GM04504 (cell line): Measurements from ENCODE around the gene CFAP61.
"Not testable (repeated sequence)": the region's sequence is repeated elsewhere in the genome, so short reads cannot be mapped to it uniquely, and the experiment has no call there.

Experiments
- DNase-seq: peaks from one replicate; pipeline ENCODE4 v3.0.0-alpha.2; 2012; ENCODE audit warnings: low read depth

Gene CFAP61

GRCh38 chr20:20052074-20052970, at the start of gene CFAP61, which contains the start of gene CRNKL1:
Gene CFAP61 (plus strand): TSS chr20:20052532. CDS start chr20:20056654, 4,122 bp downstream.
Gene CRNKL1 (minus strand): TSS chr20:20052466. CDS start chr20:20052342, 124 bp downstream.
- DNase-seq: peak; percentile 87

GRCh38 chr20:20003031-20003954, 49.0 kb upstream of the CFAP61 start:
- DNase-seq: no peak

- DNase-seq: not testable (repeated sequence)
Observed at GRCh38 chr20:20003955-20004322, 48.4 kb upstream of the CFAP61 start.

- DNase-seq: no peak
Observed at GRCh38 chr20:20005342-20005741, 47.0 kb upstream of the CFAP61 start.

GRCh38 chr20:20009784-20010253, 42.5 kb upstream of the CFAP61 start:
- no peak for DNase-seq

GRCh38 chr20:20010639-20011500, 41.5 kb upstream of the CFAP61 start:
- DNase-seq: peak; percentile 62

- DNase-seq: no peak
Observed at GRCh38 chr20:20012541-20012940, 39.8 kb upstream of the CFAP61 start.

- no peak for DNase-seq
Observed at GRCh38 chr20:20014659-20015058, 37.7 kb upstream of the CFAP61 start.

GRCh38 chr20:20017001-20017843, 35.1 kb upstream of the CFAP61 start, which contains the start of gene NAA20:
Gene NAA20 (plus strand): TSS chr20:20017362. CDS start chr20:20017397, 35 bp downstream.
- peak; percentile 75 for DNase-seq

GRCh38 chr20:20017844-20018185, 34.5 kb upstream of the CFAP61 start:
- no peak for DNase-seq

GRCh38 chr20:20018366-20018765, 34.0 kb upstream of the CFAP61 start:
- no peak for DNase-seq

- DNase-seq: no peak
Observed at GRCh38 chr20:20019123-20019522, 33.2 kb upstream of the CFAP61 start.

- DNase-seq: no peak
Observed at GRCh38 chr20:20020908-20021307, 31.4 kb upstream of the CFAP61 start.

GRCh38 chr20:20021835-20022234, 30.5 kb upstream of the CFAP61 start:
- no peak for DNase-seq

- no peak for DNase-seq
Observed at GRCh38 chr20:20022498-20022897, 29.8 kb upstream of the CFAP61 start.

- no peak for DNase-seq
Observed at GRCh38 chr20:20023395-20023794, 28.9 kb upstream of the CFAP61 start.

GRCh38 chr20:20024942-20025341, 27.4 kb upstream of the CFAP61 start:
- no peak for DNase-seq

- DNase-seq: no peak
Observed at GRCh38 chr20:20027284-20027683, 25.0 kb upstream of the CFAP61 start.

GRCh38 chr20:20031790-20032189, 20.5 kb upstream of the CFAP61 start:
- no peak for DNase-seq

- no peak for DNase-seq
Observed at GRCh38 chr20:20034486-20034885, 17.8 kb upstream of the CFAP61 start.

GRCh38 chr20:20036756-20037155, 15.6 kb upstream of the CFAP61 start:
- DNase-seq: no peak
